Karpas-422 (cell line): ENCODE data around the gene NFIA. TPM values are rescaled to one million over a fixed set of nuclear protein-coding genes. Genes with fewer than 3 reads are reported as not detected.
A peak's percentile ranks its signal among the peaks of the same experiment; 100 is the strongest.
"Not testable (repeated sequence)": the region's sequence is repeated elsewhere in the genome, so short reads cannot be mapped to it uniquely, and the experiment has no call there.

Source experiments
- DNase-seq: peaks from one replicate; pipeline ENCODE4 v3.0.0-alpha.2; 2015
- H2AFZ ChIP-seq: fragments of 200-600 bp; sonication (generic); 2 replicates; pipeline ENCODE4 v1.6.1; 2014; ENCODE audit warnings: antibody characterized with exemption, low read length, mixed read lengths
- H3K27ac ChIP-seq: fragments of 200-600 bp; sonication (generic); 2 replicates; pipeline ENCODE4 v1.5.1; 2014; ENCODE audit warnings: mild to moderate bottlenecking, low read length, moderate library complexity
- H3K27me3 ChIP-seq: fragments of 200-600 bp; sonication (generic); 2 replicates; pipeline ENCODE4 v1.6.1; 2014; ENCODE audit warnings: low read length, mixed read lengths
- H3K36me3 ChIP-seq: fragments of 200-600 bp; sonication (generic); 2 replicates; pipeline ENCODE4 v1.6.1; 2014; ENCODE audit warnings: low read length, mixed read lengths; ENCODE audit not compliant: insufficient read depth
- H3K4me1 ChIP-seq: fragments of 200-600 bp; sonication (generic); 2 replicates; pipeline ENCODE4 v1.6.1; 2014; ENCODE audit warnings: mild to moderate bottlenecking, low read length, mixed read lengths
- H3K4me2 ChIP-seq: fragments of 200-600 bp; sonication (generic); 2 replicates; pipeline ENCODE4 v1.6.1; 2014; ENCODE audit warnings: low read length, low read depth, mild to moderate bottlenecking; ENCODE audit not compliant: poor library complexity, severe bottlenecking
- H3K4me3 ChIP-seq: fragments of 200-600 bp; sonication (generic); 2 replicates; pipeline ENCODE4 v1.5.1; 2014; ENCODE audit warnings: mild to moderate bottlenecking, antibody characterized with exemption, low read length, mixed read lengths
- H3K79me2 ChIP-seq: fragments of 200-600 bp; sonication (generic); 2 replicates; pipeline ENCODE4 v1.6.1; 2014; ENCODE audit warnings: mild to moderate bottlenecking, low read length, mixed read lengths
- H3K9ac ChIP-seq: fragments of 200-600 bp; sonication (generic); 2 replicates; pipeline ENCODE4 v1.6.0; 2014; ENCODE audit warnings: low read length
- H3K9me2 ChIP-seq: fragments of 200-600 bp; sonication (generic), shearing (Covaris generic); replicated peaks from 2 replicates; pipeline ENCODE4 v1.6.0; 2014; ENCODE audit warnings: mild to moderate bottlenecking, low read length, moderate library complexity; ENCODE audit not compliant: insufficient read depth
- H3K9me3 ChIP-seq: fragments of 300-700, 200-600 bp; sonication (generic); 2 replicates; pipeline ENCODE4 v1.6.1; 2014; ENCODE audit warnings: low read length, mixed read lengths
- H4K20me1 ChIP-seq: fragments of 200-600 bp; sonication (generic); 2 replicates; pipeline ENCODE4 v1.6.1; 2014; ENCODE audit warnings: mild to moderate bottlenecking, antibody characterized with exemption, low read length, low read depth; ENCODE audit not compliant: insufficient read depth
- total RNA-seq: library from RNA; depleted of rRNA; stranded (reverse); fragments of >200 nt; shearing (Covaris generic); gene quantifications from 2 replicates; pipeline ENCODE4 v1.2.3, GENCODE V29; 2014; ENCODE audit warnings: low replicate concordance

NFIA gene
- total RNA-seq, 1 experiment from 2014 or later, result 38.3 TPM

- Histone ChIP-seq H3K4me2 (no peak overlapping the region), H3K79me2 (no peaks in the 10 kb centered on the region), H2AFZ (no peak overlapping the region), H3K27me3 (no peaks in the 10 kb centered on the region), H4K20me1 (no peaks in the 10 kb centered on the region), H3K4me1 (peaks cover 33% of the 10 kb centered on the region), H3K36me3 (no peaks in the 10 kb centered on the region), H3K9me3 (no peaks in the 10 kb centered on the region), H3K4me3 (no peak overlapping the region), H3K27ac (no peak overlapping the region), H3K9me2 (no peaks in the 10 kb centered on the region), H3K9ac (no peak overlapping the region)
- no peak for DNase-seq
These were observed 27.2 kb upstream of the NFIA start for GRCh38 chr1:61055110-61055614.

GRCh38 chr1:61056196-61056572 is 26.2 kb upstream of the NFIA start:
- H3K36me3 ChIP-seq, result no peaks in the 10 kb centered on the region
- DNase-seq, result no peak
- peak overlapping the region; percentile 82 for H3K4me3 ChIP-seq
- H3K9me3 ChIP-seq, result no peaks in the 10 kb centered on the region
- H3K9ac ChIP-seq, result 0 out of 2 replicates have a peak overlapping the region, but pooled peaks have one; percentile 70
- H3K79me2 ChIP-seq, result no peaks in the 10 kb centered on the region
- H3K4me1 ChIP-seq, result peaks cover 33% of the 10 kb centered on the region
- H4K20me1 ChIP-seq, result no peaks in the 10 kb centered on the region
- H3K27me3 ChIP-seq, result no peaks in the 10 kb centered on the region
- no peak overlapping the region for H3K27ac ChIP-seq
- peak overlapping the region; percentile 96 for H3K4me2 ChIP-seq
- no peaks in the 10 kb centered on the region for H3K9me2 ChIP-seq
- H2AFZ ChIP-seq, result no peak overlapping the region

DNA sequence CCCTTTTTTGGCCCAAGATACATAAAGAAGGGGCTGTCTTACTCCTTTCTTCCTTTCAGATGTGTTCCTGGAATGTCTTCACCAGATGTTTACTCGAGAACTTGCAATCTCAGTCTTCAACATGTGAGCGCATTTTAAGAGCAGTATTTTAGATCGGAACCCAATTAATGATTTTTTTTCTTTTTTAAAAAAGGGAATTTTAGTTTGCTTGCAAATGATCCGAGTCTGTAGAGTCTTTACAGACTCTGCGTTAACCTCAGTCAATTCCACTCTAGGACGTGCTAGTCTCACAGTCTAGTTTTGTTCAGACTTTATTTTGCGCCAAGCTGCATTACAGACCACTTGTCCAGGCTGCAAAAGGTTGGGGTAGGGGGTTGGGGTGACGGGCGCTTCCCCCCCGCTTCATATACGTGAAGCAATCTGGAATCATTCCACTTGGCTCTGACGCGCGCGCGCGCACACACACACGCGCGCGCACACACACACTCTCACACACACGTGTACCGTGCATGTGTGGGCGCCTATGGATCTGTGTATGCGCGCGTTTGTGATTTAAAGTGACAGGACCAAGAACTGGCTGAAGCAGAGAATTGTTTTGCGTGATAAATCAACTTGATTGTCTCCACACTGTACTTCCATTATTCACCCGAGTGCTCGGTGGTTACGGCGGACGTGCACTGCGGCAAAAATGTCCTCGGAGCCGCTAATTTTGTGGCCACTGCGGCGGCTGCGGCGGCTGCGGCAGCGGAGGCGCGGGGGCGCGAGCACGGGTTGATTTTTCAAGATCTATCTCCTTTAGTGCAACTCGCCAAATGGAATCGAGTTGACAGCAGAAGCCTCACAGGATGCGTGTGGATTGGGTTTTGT is 25.6 kb upstream of the NFIA start:
- Histone ChIP-seq H3K79me2 (no peaks in the 10 kb centered on the region), H3K4me3 (peak overlapping the region; percentile 82), H3K9me3 (no peaks in the 10 kb centered on the region), H3K4me2 (peak overlapping the region; percentile 96), H2AFZ (peak overlapping the region; percentile 94), H3K27ac (no peak overlapping the region), H3K4me1 (peaks cover 33% of the 10 kb centered on the region), H3K9me2 (no peaks in the 10 kb centered on the region), H3K27me3 (no peaks in the 10 kb centered on the region), H3K36me3 (no peaks in the 10 kb centered on the region), H4K20me1 (no peaks in the 10 kb centered on the region), H3K9ac (peak overlapping the region; percentile 70)
- peak; percentile 77 for DNase-seq

- Histone ChIP-seq H3K4me1 (peaks cover 26% of the 10 kb centered on the region), H3K9ac (no peak overlapping the region), H3K9me3 (no peaks in the 10 kb centered on the region), H2AFZ (no peak overlapping the region), H4K20me1 (no peaks in the 10 kb centered on the region), H3K9me2 (no peaks in the 10 kb centered on the region), H3K36me3 (no peaks in the 10 kb centered on the region), H3K79me2 (no peaks in the 10 kb centered on the region), H3K27ac (no peak overlapping the region), H3K4me3 (no peak overlapping the region), H3K27me3 (no peaks in the 10 kb centered on the region), H3K4me2 (no peak overlapping the region)
- no peak for DNase-seq
These were observed 23.7 kb upstream of the NFIA start for GRCh38 chr1:61058483-61059245.

- H3K4me2 ChIP-seq, H2AFZ ChIP-seq, H3K4me3 ChIP-seq, H3K36me3 ChIP-seq, H3K27ac ChIP-seq, H3K9me2 ChIP-seq, H3K27me3 ChIP-seq, H4K20me1 ChIP-seq, H3K9me3 ChIP-seq, H3K9ac ChIP-seq, H3K79me2 ChIP-seq, DNase-seq: not testable (repeated sequence)
- peaks cover 15% of the 10 kb centered on the region for H3K4me1 ChIP-seq
These were observed 20.8 kb upstream of the NFIA start for GRCh38 chr1:61061601-61062000.

- no peaks in the 10 kb centered on the region for H4K20me1 ChIP-seq
- no peaks in the 10 kb centered on the region for H3K27me3 ChIP-seq
- H2AFZ ChIP-seq, result no peak overlapping the region
- H3K27ac ChIP-seq, result no peak overlapping the region
- no peak overlapping the region for H3K4me2 ChIP-seq
- no peaks in the 10 kb centered on the region for H3K4me1 ChIP-seq
- no peak overlapping the region for H3K9ac ChIP-seq
- no peak for DNase-seq
- no peaks in the 10 kb centered on the region for H3K9me2 ChIP-seq
- no peaks in the 10 kb centered on the region for H3K79me2 ChIP-seq
- no peaks in the 10 kb centered on the region for H3K9me3 ChIP-seq
- no peaks in the 10 kb centered on the region for H3K36me3 ChIP-seq
- no peak overlapping the region for H3K4me3 ChIP-seq
These were observed 17.7 kb upstream of the NFIA start for GRCh38 chr1:61064673-61065072.

- H3K9ac ChIP-seq, result no peak overlapping the region
- no peaks in the 10 kb centered on the region for H3K9me2 ChIP-seq
- no peak overlapping the region for H3K4me3 ChIP-seq
- no peaks in the 10 kb centered on the region for H3K27me3 ChIP-seq
- H3K9me3 ChIP-seq, result no peaks in the 10 kb centered on the region
- H3K27ac ChIP-seq, result no peak overlapping the region
- H3K36me3 ChIP-seq, result no peaks in the 10 kb centered on the region
- no peaks in the 10 kb centered on the region for H3K79me2 ChIP-seq
- no peak for DNase-seq
- H4K20me1 ChIP-seq, result no peaks in the 10 kb centered on the region
- H2AFZ ChIP-seq, result no peak overlapping the region
- H3K4me1 ChIP-seq, result no peaks in the 10 kb centered on the region
- no peak overlapping the region for H3K4me2 ChIP-seq
These were observed 14.8 kb upstream of the NFIA start for GRCh38 chr1:61067446-61068019.

- H3K9ac ChIP-seq, result no peak overlapping the region
- no peak overlapping the region for H3K4me2 ChIP-seq
- no peaks in the 10 kb centered on the region for H4K20me1 ChIP-seq
- no peaks in the 10 kb centered on the region for H3K9me2 ChIP-seq
- H3K79me2 ChIP-seq, result no peaks in the 10 kb centered on the region
- no peak overlapping the region for H3K27ac ChIP-seq
- H2AFZ ChIP-seq, result no peak overlapping the region
- H3K4me1 ChIP-seq, result no peaks in the 10 kb centered on the region
- no peak for DNase-seq
- H3K27me3 ChIP-seq, result no peaks in the 10 kb centered on the region
- no peaks in the 10 kb centered on the region for H3K36me3 ChIP-seq
- H3K4me3 ChIP-seq, result no peak overlapping the region
- H3K9me3 ChIP-seq, result no peaks in the 10 kb centered on the region
These were observed 12.3 kb upstream of the NFIA start for GRCh38 chr1:61070054-61070453.
